OCI-M1 (cell line): ENCODE measurements around the gene IQGAP2.

Source experiments
- DNase-seq: peaks from one replicate; lab custom pipeline; 2025; lab: John Stamatoyannopoulos, UW

Gene IQGAP2

DNA sequence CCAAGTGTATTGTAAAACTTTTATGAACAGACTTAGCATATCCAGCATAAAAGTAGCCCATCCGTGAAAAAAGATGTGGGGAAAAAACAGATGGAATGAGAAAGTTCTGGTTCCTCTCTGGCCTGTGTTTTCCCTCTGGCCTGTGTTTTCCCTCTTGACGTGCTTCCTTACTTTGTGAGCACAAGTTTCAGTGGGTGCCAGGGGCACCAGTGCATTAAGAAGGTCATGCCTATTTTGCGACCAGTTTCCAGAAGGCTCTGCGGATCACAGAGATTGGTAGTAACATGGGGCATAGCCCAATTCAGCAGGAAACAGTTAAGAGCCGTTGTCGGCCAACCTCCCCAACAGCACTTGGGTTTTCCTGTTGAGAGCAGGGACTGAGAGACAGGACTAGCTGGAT is 43.7 kb downstream of the IQGAP2 start:
- no peak for DNase-seq

DNA sequence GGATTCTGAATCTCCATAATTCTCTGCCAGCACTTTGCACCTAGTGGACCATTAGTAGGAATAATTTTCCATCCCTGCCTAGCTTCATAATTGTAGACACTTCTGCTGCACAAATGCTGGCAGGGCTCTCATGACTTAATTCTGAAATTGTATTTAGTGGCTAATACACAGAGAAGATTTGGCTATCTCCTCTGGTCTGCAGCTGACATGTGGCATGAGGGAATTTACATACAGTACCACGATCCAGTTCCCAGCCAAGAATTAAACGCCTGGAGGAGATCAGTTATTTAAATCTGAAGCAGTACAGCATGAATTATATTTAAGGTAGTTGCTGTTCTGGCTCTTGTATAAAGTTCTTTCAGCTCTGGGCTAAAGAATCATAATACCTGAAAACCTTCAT is 46.5 kb downstream of the IQGAP2 start:
- no peak for DNase-seq

DNA sequence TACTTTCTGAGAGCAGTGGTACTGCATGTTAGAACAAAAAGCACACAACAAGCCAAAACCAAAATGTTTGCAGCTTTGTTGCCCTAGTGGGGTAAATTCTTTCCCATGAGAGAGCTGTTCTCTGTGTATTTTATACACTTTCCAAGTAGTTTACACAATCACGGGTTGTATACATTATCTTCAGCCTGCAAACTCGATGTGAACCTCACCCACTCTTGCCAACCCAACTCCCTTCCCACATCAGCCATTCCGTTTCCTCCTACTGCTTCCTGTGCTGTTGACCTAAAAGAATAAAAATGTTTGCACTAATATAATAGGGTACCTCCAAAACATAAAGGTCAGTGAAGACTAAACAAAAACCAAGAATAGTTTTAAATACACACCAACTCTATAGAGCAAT is 47.0 kb downstream of the IQGAP2 start:
- no peak for DNase-seq

DNA sequence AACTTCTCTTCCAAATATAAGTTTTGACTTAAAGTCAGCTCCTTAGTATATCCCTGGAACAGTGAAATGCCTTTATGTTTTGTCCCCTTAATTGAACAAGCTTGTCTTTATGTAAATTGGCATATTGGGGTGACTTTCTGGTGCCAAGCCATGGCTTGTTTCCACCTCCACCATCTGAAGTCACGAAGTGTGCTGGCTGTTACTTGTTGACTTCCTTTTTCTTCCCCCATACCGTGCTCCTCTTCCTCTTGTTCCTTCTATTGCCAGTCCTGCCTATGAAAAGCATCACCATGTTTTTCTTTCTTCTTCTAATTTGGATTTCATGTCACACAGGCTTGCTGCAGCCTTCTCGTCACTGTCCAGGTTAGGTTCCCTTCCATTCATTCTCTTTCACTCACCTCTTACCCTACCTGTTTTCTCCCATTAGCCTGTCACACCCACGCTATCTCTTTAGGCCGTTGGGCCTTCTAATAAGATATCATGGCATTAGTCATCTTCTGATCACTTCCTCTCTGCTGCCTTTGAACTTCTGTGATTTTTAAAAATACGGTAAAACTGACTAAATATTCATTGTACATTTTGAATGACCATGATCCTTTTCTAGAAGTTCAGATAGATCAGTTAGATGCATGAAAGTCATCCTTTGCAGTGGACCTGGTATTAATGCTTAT is 48.1 kb downstream of the IQGAP2 start:
- no peak for DNase-seq

DNA sequence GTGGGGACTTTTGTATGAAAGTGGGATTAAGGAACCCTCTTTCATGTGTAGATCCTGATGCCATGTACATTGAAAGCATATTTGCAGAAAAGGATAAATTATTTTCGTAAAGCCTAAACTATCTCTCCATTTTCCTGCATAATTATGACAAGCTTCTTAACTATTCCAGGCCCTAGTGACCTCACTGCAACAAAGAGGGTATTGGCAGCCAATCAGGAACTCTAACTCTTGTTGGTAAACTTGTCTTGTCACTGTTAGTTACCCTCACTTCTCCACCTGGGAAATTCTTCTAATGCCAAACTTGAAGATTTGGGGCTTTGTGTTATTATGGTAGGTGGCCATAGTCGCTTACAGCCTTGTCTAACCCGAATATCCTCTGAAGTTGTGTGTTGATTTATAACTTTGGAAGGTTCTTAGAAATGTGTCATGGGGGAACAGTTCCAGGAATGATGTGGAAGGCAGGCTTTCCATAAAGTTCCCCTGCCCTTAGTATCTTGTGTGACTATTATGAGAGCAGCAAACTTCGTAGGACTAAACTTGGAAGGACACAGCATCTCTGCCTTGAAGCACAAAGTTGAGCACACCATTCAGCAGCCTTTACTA is 52.5 kb downstream of the IQGAP2 start:
- peak; percentile 39 for DNase-seq

DNA sequence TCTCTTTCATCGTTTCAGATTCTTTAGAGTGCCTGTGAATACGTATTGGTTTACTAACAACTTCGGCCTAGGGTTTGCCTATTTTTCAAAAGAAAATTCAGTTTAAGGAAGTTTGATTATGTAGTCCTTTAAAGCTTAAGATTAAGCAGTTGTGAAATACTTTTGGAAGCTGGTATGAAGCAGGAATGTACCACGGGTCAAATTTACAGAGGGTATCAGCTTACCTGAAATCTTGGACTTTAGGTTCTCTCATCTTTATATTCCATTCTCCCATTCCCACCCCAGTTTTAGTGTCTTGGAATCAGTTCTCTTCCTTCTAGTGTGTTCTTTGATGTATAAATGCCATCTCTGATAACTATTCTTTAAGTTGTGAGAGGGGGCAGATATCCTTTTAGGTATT is 53.2 kb downstream of the IQGAP2 start:
- no peak for DNase-seq

DNA sequence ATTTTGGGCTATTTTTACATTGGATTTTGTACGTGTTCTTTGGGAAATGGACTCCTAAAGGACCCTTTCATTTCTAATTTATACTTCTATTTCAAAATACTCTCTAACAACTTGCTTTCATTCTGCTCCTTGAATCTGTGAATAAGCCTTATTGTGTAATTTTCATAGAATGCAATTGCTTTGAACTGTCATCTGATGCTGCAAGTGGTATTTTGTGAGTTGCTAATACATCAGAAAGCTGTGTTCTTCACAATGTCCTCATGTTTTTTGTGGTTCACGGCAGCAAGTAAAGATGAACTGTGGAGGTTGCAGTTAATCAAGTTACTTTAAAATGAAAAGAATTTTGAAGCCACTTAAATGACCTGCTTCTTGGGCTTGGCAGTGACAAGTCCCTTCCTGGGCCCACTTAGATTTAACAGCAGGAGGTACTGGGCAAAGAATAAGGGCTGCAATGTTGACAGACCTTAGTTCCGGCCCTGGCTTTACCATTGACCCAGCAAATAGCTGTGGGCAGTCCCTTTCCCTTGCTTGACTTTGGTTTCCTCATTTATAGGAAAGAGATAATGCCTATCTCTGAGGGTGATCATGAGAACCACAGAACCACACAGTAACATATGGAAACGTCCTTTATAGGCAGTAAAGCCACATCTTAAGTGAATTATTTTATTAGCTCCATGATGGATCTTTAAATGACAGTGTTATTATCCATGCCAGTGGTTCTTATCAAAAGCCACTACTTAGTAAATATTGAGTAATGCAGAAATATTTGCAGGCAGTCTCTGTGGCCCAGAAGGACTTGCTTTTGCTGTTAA is 54.8 kb downstream of the IQGAP2 start:
- DNase-seq: peak; percentile 75

DNA sequence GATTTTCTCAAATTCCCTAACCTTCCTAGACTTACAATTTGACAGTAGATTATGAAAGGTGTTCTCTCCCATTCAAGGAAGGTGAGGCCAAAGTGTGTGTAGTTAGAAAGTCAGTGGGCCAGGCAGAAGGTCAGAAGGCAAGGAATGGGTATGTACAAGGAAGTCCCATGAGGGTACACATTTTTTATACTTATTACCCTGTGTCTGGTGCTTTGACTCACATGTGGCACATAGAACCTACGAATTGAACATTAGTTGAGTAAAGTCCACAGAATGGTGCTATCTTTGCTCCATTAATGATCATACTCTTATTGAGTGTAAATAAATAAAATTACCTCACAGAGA is 55.4 kb downstream of the IQGAP2 start:
- no peak for DNase-seq

DNA sequence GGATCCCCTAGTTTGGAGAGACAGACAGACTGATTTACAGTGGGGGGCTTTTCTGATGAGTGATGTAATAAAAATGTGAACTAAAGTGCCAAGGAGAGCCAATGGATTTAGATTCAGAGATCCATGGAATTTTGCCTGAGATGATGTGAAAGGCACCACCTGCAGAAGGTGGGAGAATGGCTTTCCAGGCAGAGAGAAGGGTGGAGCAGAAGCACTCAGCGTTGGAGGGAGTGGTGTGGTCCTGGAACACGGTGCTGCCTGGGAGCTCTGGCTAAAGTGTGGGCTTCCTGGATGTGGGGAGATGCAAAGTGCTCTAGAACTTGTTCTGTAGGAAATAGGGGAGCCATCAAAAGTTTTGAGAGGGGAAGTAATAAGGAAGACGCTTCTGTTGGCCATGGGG is 57.0 kb downstream of the IQGAP2 start:
- no peak for DNase-seq

DNA sequence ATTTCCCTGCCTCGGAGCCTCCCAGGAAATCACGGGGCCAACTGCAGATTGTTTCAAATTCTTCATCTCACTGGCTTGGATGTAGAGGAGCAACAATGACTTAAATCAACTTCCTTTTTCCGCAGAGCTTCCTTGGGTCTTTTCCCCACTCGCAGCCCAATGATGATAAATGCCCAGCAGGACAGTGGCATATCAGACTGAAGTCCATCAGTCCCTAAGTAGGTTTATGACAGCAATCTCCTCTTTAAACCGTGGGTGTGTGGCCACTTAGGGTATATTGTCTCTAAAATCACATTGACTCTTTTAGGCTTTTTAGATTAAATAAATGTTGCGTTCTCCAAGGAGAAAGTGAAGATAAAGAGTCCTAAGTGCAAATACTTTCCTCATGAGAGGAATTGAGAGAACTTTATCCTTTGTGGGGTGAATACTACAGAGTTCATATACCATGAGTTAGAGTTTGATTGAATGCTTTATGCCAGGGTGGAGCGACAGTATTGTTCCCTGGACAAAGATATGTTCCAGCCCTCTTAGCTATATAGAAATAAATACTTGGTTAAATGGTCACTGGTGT is 59.1 kb downstream of the IQGAP2 start:
- no peak for DNase-seq

DNA sequence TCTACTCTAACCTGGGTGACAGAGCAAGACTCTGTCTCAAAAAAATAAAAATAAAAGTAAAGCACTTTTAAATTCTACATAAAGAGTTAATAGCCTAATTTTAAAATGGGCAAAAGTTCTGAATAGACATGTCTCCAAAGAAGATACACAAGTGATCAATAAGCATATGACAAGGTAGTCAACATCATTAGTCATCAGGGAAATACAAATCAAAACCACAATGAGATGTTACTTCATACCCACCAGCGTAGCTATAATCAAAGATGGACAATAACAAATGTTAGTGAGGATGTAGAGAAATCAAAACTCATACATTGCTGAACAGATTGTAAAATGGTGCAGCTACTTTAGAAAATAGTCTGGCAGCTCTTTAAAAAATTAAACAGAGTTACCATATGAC is 64.1 kb downstream of the IQGAP2 start:
- DNase-seq: no peak

DNA sequence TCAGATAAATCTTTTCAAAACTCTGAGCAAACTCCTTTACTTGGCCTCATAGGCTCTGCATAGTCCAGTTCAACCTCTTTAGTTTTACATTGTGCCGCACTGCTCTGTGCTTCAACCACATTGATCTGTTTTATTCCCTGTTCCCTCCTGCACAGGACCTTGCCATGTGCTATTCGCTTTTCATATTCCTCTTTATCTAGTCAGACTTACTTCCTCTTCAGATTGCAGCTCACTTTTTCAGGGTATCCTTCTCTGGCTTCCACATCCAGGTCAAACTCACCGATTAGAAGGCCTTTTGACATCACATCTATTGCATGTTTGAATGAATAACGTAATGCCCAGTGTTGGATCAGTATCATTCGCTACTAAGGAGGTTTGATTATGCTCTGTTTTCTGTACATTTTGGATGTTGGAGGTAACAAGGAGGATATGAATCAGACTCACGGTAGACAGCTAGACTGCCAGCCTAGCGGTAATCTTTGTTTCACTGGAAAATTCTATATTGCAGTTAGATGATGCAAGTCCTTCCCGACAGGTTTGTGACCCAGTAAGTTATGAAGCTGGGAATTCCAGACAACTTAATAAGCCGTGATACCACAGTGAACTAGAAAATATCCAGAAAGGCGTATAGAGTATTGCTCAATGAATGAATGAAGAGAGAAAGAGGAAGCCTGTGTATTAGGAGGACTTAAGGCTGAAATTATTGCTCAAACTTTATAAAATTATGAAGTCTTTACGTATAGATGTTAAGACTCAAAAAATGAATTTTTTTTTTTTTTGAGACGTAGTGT is 65.7 kb downstream of the IQGAP2 start:
- DNase-seq: no peak

DNA sequence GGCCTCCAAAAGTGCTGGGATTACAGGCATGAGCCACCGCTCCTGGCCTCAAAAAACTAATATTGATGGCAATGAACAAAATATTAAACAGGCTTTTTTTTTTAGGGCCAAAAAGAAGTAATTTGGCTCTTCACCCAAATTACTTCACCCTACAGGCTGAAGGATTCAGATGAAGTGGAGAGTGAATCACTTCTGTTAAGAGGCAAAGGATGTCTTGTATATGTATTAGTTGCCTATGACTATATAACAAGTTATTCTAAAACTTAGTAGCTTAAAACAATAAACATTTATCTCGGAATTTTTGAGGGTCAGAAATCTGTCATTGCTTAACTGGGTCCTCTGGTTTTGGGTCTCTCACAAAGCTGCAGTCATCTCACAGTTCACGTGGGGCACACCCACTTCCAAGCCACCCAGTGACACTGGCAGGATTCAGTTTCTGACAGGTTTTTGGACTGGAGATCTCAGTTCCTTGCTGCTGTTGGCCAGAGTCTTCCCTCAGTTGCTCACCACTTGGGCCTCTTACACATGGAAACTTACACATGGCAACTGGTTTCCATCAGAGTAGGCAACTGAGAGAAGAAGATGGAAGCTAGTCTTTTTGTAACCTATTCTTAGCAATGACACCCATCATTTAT is 66.7 kb downstream of the IQGAP2 start:
- no peak for DNase-seq

DNA sequence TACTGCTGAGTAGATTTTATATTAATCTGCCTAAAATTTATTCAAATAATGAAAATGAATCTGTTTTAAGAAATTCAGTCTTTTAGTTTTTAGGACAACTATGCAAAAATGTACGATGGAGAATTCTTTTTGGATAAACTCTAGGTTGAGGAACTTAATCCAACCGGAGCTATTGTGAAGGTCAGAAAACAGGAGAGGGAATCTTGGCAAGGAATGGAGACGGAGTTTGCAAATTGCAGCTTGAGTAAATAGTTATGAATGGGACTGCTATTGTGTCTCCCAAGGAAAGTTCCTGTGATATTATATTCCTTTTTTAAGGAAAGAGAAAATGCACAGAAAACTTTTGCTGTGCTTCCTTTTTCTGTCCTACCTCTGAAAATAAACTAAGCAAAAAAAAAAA is 67.9 kb downstream of the IQGAP2 start:
- DNase-seq: no peak

DNA sequence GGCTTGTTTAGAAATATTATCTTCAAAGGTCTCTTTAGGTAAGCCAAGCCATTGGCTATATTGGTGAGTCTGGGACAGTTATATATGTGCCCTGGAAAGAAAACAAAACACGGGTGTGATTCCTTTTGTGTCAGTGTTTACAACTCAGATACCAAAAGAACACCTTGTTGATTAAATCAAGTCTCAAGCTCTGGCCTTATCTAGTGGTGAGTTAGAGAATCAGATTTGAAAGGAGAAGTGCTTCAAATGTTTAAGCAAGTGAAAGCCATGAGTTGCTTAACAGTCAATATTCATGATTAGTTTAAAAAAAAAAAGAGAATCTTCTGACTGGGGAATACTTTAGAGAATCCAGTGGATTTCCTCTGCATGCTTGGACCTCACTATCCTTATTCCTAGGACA is 68.3 kb downstream of the IQGAP2 start:
- DNase-seq: no peak

DNA sequence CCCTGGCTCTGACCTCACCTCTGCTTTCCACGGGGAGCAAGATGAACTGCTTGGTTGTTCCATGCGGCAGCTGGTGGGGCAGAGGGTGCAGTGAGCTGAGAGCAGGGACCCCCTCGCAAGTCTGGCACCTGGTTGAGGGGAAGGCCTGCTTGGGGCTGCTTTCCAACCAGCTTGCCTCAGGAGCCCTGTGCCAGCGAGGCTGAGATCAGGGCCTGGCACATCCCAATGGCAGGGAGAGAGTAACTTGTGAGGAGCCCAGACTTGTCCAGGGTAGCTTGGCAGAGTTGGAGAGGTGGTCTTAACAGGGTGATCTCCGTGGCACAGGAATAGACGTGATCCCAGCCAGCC is 68.9 kb downstream of the IQGAP2 start:
- no peak for DNase-seq

DNA sequence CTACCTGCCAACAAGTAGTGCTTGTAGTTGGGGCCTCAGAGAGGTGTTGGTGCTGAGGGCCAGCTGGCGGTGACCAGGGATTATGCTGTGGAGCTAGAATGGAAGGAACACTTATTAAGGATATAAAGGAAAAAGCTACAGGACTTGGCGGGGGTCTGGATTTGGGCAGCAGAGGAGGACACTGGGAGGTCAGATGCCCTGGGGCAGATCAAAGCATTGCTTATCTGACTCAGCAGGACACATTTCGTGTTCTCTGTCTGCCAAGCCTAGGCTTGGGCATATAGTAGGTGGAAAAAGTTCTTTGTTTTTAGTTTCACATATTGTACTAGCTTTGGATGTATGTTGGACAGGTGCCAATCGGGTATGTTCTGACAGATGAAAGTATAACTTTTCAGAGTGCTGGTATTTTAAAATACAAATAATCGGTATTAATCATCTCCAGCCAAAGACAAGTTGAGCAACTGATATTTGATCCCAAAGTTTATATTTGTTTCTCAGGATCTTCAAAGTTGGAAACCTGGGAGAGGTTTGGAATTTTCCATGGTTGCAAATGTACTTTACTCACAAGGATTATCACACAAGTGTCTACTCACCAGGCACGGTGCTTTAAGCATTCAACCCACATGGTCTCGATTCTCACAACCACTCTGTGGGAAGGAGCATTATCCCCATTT is 69.4 kb downstream of the IQGAP2 start:
- no peak for DNase-seq

DNA sequence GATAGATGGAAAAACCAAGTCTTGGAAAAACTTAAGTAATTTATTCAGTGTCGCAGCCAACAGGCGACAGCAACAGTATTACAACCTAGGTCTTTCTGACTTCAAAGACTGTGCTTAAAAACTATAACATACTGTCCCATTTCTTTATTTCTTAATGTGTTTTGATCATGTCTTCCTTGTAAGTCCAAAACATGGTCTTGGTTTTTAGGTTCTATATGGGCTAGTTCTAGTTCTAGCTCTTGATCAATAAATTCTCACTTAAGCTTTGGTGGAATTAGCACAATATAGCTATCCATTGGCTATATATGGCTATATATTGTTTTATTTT is 69.9 kb downstream of the IQGAP2 start:
- no peak for DNase-seq

DNA sequence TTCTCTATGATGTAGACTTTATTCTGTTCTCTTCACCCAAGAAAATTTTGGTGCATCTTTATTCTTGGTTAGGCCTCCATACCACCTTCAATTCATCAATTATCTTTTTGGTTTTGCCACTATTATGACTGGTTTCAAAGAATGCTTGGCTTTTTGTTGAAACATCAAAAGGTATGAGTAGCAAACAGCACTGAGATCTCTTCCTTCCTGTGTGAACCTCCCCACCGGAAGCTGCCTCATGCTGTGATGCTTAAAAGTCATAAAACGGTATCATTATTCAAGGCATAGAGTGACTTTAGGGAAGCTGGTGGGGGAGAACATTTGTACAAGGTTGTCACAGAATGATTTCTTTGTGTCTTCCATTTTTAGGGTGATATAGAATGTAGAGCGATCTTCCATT is 70.6 kb downstream of the IQGAP2 start:
- no peak for DNase-seq

DNA sequence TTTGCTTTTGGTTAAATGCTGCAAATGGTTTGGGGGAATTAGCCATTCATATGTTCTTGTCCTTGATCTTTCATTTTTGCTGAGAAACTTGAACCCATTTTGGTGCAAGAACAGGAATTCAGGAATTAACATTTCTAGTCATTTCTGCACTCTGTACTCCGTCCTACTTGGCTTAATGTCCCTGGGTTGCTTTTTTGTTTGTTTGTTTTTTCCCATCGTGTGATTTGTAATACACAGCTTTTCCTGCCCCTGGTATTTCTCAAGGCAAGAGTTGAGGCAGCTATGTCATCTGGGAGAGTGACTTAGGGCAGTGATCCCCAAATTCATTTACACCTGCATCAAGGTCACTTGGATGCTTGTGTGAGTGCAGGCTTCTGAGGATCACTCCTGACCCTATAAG is 71.3 kb downstream of the IQGAP2 start:
- DNase-seq: no peak

DNA sequence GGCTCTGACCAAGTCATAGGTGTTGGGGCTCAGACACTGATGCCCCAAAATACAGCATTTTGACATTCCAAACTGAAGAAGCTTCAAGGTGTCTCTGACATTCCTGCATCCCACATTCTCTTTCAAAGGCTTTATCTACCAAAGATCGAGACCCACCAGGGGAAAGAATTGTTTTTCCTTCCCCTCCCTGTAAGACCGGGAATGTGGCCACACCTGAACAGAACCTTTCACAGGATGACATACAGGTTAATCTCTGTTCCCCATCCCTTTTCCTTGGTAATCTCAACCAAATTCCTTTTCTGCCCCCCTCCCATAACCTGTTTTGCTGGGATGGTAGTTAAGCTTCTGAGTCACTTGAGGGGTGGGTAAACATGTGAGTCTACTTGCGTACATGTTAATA is 72.3 kb downstream of the IQGAP2 start:
- no peak for DNase-seq

DNA sequence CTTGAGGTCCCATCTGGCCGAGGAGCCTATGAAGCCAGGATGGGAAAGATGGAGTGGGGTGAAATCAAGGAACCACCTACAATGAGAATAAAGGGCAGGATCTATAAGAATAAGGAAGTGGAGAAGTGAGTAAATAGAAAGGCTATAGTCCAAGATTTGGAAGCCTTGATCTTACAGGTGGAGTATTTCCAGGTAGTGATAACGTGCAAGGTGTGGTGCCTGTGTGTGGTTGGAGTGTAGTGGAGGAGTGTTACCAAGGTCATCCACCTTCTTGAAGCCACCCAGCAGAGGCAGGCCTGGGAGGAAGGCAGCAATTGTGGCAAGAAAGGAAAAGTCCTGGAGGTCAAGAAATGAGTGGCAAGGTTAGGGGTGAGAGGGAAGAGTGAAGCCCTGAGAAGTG is 72.9 kb downstream of the IQGAP2 start:
- no peak for DNase-seq
